IMR-90 (cell line): ENCODE data around the gene WBP2.

ENCODE experiments used
- BHLHE40 ChIP-seq: fragments of 150-350 bp; IDR thresholded peaks from 2 replicates; pipeline ENCODE4 v1.6.1; 2016; ENCODE audit warnings: mild to moderate bottlenecking, low read depth, low read length
- CEBPB ChIP-seq: IDR thresholded peaks from 2 replicates; pipeline ENCODE4 v1.6.1; 2012; ENCODE audit warnings: low read depth, low read length, improper control_type of control experiment
- CHD1 ChIP-seq: IDR thresholded peaks from 2 replicates; pipeline ENCODE4 v1.6.1; 2012; ENCODE audit warnings: low read depth, low read length, improper control_type of control experiment
- MAZ ChIP-seq: IDR thresholded peaks from 2 replicates; pipeline ENCODE4 v1.6.1; 2012; ENCODE audit warnings: low read depth, mild to moderate bottlenecking, low read length, improper control_type of control experiment, moderate library complexity, borderline replicate concordance
- POLR2A ChIP-seq: IDR thresholded peaks from 2 replicates; pipeline ENCODE4 v1.6.1; 2012; ENCODE audit warnings: mild to moderate bottlenecking, low read depth, low read length
- RAD21 ChIP-seq: IDR thresholded peaks from 2 replicates; pipeline ENCODE4 v1.6.1; 2012; ENCODE audit warnings: low read length, improper control_type of control experiment
- RCOR1 ChIP-seq: IDR thresholded peaks from 2 replicates; pipeline ENCODE4 v1.6.1; 2012; ENCODE audit warnings: mild to moderate bottlenecking, low read length, improper control_type of control experiment; ENCODE audit not compliant: insufficient replicate concordance
- RFX5 ChIP-seq: IDR thresholded peaks from 2 replicates; pipeline ENCODE4 v1.8.0; 2012; ENCODE audit warnings: low read depth, mild to moderate bottlenecking, low read length, moderate library complexity
- SMC3 ChIP-seq: fragments of 150-350 bp; IDR thresholded peaks from 2 replicates; pipeline ENCODE4 v1.6.1; 2016; ENCODE audit warnings: low read depth, mild to moderate bottlenecking, antibody characterized with exemption, low read length, moderate library complexity
- TF ChIP-seq, protein P1 (sequence below): conservative IDR thresholded peaks from 2 replicates; pipeline ENCODE4 v1.5.1; 2012; ENCODE audit warnings: mild to moderate bottlenecking, low read depth, low read length, improper control_type of control experiment
- TF ChIP-seq, protein P2 (sequence below): fragments of 150-350 bp; IDR thresholded peaks from 2 replicates; pipeline ENCODE4 v1.6.1; 2017; ENCODE audit warnings: mild to moderate bottlenecking, antibody characterized with exemption, low read length, low read depth
- TF ChIP-seq, protein P3 (sequence below): fragments of 150-350 bp; IDR thresholded peaks from 2 replicates; pipeline ENCODE4 v1.6.1; 2016; ENCODE audit warnings: low read depth, mild to moderate bottlenecking, low read length, moderate library complexity, borderline replicate concordance

DNA sequence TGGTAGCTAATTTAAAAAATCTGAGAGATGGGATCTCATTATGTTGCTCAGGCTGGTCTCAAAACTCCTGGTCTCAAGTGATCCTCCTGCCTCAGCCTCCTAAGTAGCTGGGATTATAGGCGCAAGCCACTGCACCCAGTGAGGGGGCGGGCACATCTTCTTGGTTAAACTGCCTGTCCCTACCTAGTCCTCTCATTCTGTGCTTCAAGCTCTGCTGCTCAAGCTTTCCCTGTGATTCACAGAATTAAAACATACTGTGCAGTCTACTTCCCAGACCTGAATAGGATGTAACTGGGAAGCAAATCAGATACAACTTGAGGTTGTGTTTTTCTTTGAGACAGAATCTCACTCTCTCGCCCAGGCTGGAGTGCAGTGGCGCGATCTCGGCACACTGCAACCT lies 47.3 kb upstream of the WBP2 start:
- TF ChIP-seq POLR2A = no peak
- TF ChIP-seq, protein P1, sequence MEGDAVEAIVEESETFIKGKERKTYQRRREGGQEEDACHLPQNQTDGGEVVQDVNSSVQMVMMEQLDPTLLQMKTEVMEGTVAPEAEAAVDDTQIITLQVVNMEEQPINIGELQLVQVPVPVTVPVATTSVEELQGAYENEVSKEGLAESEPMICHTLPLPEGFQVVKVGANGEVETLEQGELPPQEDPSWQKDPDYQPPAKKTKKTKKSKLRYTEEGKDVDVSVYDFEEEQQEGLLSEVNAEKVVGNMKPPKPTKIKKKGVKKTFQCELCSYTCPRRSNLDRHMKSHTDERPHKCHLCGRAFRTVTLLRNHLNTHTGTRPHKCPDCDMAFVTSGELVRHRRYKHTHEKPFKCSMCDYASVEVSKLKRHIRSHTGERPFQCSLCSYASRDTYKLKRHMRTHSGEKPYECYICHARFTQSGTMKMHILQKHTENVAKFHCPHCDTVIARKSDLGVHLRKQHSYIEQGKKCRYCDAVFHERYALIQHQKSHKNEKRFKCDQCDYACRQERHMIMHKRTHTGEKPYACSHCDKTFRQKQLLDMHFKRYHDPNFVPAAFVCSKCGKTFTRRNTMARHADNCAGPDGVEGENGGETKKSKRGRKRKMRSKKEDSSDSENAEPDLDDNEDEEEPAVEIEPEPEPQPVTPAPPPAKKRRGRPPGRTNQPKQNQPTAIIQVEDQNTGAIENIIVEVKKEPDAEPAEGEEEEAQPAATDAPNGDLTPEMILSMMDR = no peak
- TF ChIP-seq, protein P2, sequence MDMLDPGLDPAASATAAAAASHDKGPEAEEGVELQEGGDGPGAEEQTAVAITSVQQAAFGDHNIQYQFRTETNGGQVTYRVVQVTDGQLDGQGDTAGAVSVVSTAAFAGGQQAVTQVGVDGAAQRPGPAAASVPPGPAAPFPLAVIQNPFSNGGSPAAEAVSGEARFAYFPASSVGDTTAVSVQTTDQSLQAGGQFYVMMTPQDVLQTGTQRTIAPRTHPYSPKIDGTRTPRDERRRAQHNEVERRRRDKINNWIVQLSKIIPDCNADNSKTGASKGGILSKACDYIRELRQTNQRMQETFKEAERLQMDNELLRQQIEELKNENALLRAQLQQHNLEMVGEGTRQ = no peak
- TF ChIP-seq, protein P3, sequence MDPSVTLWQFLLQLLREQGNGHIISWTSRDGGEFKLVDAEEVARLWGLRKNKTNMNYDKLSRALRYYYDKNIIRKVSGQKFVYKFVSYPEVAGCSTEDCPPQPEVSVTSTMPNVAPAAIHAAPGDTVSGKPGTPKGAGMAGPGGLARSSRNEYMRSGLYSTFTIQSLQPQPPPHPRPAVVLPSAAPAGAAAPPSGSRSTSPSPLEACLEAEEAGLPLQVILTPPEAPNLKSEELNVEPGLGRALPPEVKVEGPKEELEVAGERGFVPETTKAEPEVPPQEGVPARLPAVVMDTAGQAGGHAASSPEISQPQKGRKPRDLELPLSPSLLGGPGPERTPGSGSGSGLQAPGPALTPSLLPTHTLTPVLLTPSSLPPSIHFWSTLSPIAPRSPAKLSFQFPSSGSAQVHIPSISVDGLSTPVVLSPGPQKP = no peak
- no peak for TF ChIP-seq MAZ
- no peak for TF ChIP-seq CHD1
- TF ChIP-seq CEBPB = no peak
- TF ChIP-seq RAD21 = no peak
- TF ChIP-seq RCOR1 = no peak
- no peak for TF ChIP-seq SMC3
- no peak for TF ChIP-seq BHLHE40
- no peak for TF ChIP-seq RFX5
